HCT116 (cell line): Measurements from ENCODE around the gene BIRC6. TPM values are rescaled to one million over a fixed set of nuclear protein-coding genes. Genes with fewer than 3 reads are reported as not detected.

Source experiments
- ATAC-seq: fragments of 200-7000 bp; cut with Tn5 transposase; 2 replicates; pipeline ENCODE4 v1.9.1; 2020; ENCODE audit warnings: mild to moderate bottlenecking, moderate library complexity
- BruUV-seq: library from RNA; stranded (reverse); fragments of 400-500 nt; replicated peaks from 2 replicates; lab custom pipeline; 2021; lab: Mats Ljungman, UMichigan
- CTCF ChIA-PET: fragments of 300-600 bp; sonication (Branson Sonifier 250); formaldehyde crosslinking; loops from one replicate; lab custom pipeline; 2021; ENCODE audit warnings: antibody characterized with exemption; lab: Charles Lee
- POLR2A ChIA-PET: fragments of 300-600, 350-600 bp; sonication (Branson Sonifier 250); formaldehyde crosslinking; loops from one replicate; lab custom pipeline; 2021; ENCODE audit warnings: antibody characterized with exemption; lab: Charles Lee
- RAD21 ChIA-PET, 2 experiments: fragments of 300-600 bp; sonication (Branson Sonifier 250); formaldehyde crosslinking; loops; one replicate each; lab custom pipeline; 2023; ENCODE audit warnings: low total read pairs in 2 of 2; ENCODE audit not compliant: uncharacterized antibody in 2 of 2, unreplicated experiment in 2 of 2, low non-redundant PET in 1 of 2; lab: Charles Lee
- DNase-seq: peaks from one replicate; pipeline ENCODE4 v3.0.0-alpha.2; 2010; ENCODE audit warnings: low read depth, low spot score
- H2AFZ ChIP-seq: fragments of 200-600 bp; shearing (Covaris generic), sonication (generic); 2 replicates; pipeline ENCODE4 v1.6.1; 2017; ENCODE audit warnings: low read depth, mixed run types, mixed read lengths, antibody characterized with exemption, low read length; ENCODE audit not compliant: poor library complexity, severe bottlenecking
- H3K27ac ChIP-seq: 2 replicates; pipeline ENCODE4 v1.5.1; 2012; ENCODE audit warnings: low read depth, low read length
- H3K27me3 ChIP-seq: fragments of 200-600 bp; sonication (generic); 2 replicates; pipeline ENCODE4 v1.6.1; 2016; ENCODE audit warnings: mixed run types, low read length, mixed read lengths; ENCODE audit not compliant: insufficient read depth
- H3K36me3 ChIP-seq, 2 experiments: fragments of 200-500 bp in 1 of 2; fragments of 200-600 bp in 1 of 2; sonication (Bioruptor generic) in 1 of 2; sonication (generic) in 1 of 2; 2 replicates each; pipeline versions ENCODE4 v1.5.1 to v1.6.1; 2014 to 2016; ENCODE audit warnings: low read length in 2 of 2, inconsistent platforms in 1 of 2, mixed read lengths in 1 of 2, mixed run types in 1 of 2; ENCODE audit not compliant: insufficient read depth in 2 of 2, control insufficient read depth in 1 of 2
- H3K4me1 ChIP-seq, 2 experiments: fragments of 200-600 bp in 1 of 2; sonication (generic) in 1 of 2; 2 replicates each; pipeline versions ENCODE4 v1.5.1 to v1.6.1; 2012 to 2017; ENCODE audit warnings: low read length in 2 of 2, inconsistent platforms in 1 of 2, mild to moderate bottlenecking in 1 of 2, mixed read lengths in 1 of 2, mixed run types in 1 of 2, moderate library complexity in 1 of 2; ENCODE audit not compliant: insufficient read depth in 2 of 2, control insufficient read depth in 1 of 2
- H3K4me2 ChIP-seq: fragments of 200-600 bp; sonication (generic); 2 replicates; pipeline ENCODE4 v1.6.1; 2017; ENCODE audit warnings: mixed run types, low read length, mixed read lengths
- H3K4me3 ChIP-seq, 2 experiments: fragments of 200-600 bp in 1 of 2; sonication (generic) in 1 of 2; replicated peaks in 1 of 2; 2 replicates each; pipeline ENCODE4 v1.5.1; 2011 to 2016; ENCODE audit warnings: low read length in 2 of 2, control low read depth in 1 of 2, low read depth in 1 of 2, mild to moderate bottlenecking in 1 of 2, mixed read lengths in 1 of 2, mixed run types in 1 of 2
- H3K79me2 ChIP-seq: fragments of 200-600 bp; sonication (generic); 2 replicates; pipeline ENCODE4 v1.6.1; 2017; ENCODE audit warnings: mild to moderate bottlenecking, mixed run types, low read length, moderate library complexity, mixed read lengths; ENCODE audit not compliant: insufficient read depth
- H3K9ac ChIP-seq: fragments of 200-600 bp; sonication (generic); 2 replicates; pipeline ENCODE4 v1.6.1; 2016; ENCODE audit warnings: low read length, mixed read lengths
- H3K9me2 ChIP-seq: fragments of 200-600 bp; sonication (generic), shearing (Covaris generic); 2 replicates; pipeline ENCODE4 v1.6.1; 2017; ENCODE audit warnings: mixed run types, mild to moderate bottlenecking, moderate library complexity; ENCODE audit not compliant: insufficient read depth
- H3K9me3 ChIP-seq, 2 experiments: fragments of 200-500 bp in 1 of 2; fragments of 200-600 bp in 1 of 2; sonication (Bioruptor generic) in 1 of 2; sonication (generic) in 1 of 2; 2 replicates each; pipeline ENCODE4 v1.6.1; 2014 to 2017; ENCODE audit warnings: low read length in 2 of 2, mixed read lengths in 2 of 2, inconsistent platforms in 1 of 2, low read depth in 1 of 2, mild to moderate bottlenecking in 1 of 2, mixed run types in 1 of 2, moderate library complexity in 1 of 2; ENCODE audit not compliant: control insufficient read depth in 1 of 2, insufficient read depth in 1 of 2
- H4K20me1 ChIP-seq: fragments of 200-600 bp; sonication (generic), shearing (Covaris generic); 2 replicates; pipeline ENCODE4 v1.6.1; 2017; ENCODE audit warnings: mixed run types, mild to moderate bottlenecking, moderate library complexity; ENCODE audit not compliant: insufficient read depth
- CEBPB ChIP-seq: IDR thresholded peaks from 2 replicates; pipeline ENCODE4 v1.6.1; 2012; ENCODE audit warnings: low read depth
- EGR1 ChIP-seq: IDR thresholded peaks from 2 replicates; pipeline ENCODE4 v1.6.1; 2012; ENCODE audit warnings: low read depth
- ELF1 ChIP-seq: IDR thresholded peaks from 2 replicates; pipeline ENCODE4 v1.6.1; 2012; ENCODE audit warnings: low read depth, borderline replicate concordance
- EZH2phosphoT487 ChIP-seq: fragments of 200-600 bp; IDR thresholded peaks from 2 replicates; pipeline ENCODE4 v1.6.1; 2018; ENCODE audit warnings: antibody characterized with exemption, borderline replicate concordance
- FOSL1 ChIP-seq: IDR thresholded peaks from 2 replicates; pipeline ENCODE4 v1.6.1; 2012; ENCODE audit warnings: low read depth
- POLR2A ChIP-seq: IDR thresholded peaks from 2 replicates; pipeline ENCODE4 v1.7.0; 2011; ENCODE audit warnings: borderline replicate concordance; ENCODE audit not compliant: insufficient read depth, insufficient read length; ENCODE audit errors: extremely low read depth
- SIN3A ChIP-seq: IDR thresholded peaks from 2 replicates; pipeline ENCODE4 v1.6.1; 2012; ENCODE audit warnings: low read depth
- SRF ChIP-seq: IDR thresholded peaks from 2 replicates; pipeline ENCODE4 v1.6.1; 2012; ENCODE audit warnings: low read depth
- TCF7L2 ChIP-seq: IDR thresholded peaks from 2 replicates; pipeline ENCODE4 v1.7.0; 2011; ENCODE audit warnings: borderline replicate concordance, inconsistent platforms; ENCODE audit not compliant: insufficient read depth, insufficient read length; ENCODE audit errors: extremely low read depth
- YY1 ChIP-seq: IDR thresholded peaks from 2 replicates; pipeline ENCODE4 v1.6.1; 2011; ENCODE audit warnings: low read length, low read depth, moderate library complexity, mild to moderate bottlenecking; ENCODE audit not compliant: insufficient replicate concordance; ENCODE audit errors: extremely low read depth
- ZFX ChIP-seq: fragments of 450-650 bp; IDR thresholded peaks from 2 replicates; pipeline ENCODE4 v1.6.1; 2017
- ZNF274 ChIP-seq: fragments of 200-500 bp; sonication (Bioruptor generic); IDR thresholded peaks from 2 replicates; pipeline ENCODE4 v1.6.1; 2014; ENCODE audit warnings: mild to moderate bottlenecking, low read depth, low read length, inconsistent platforms
- intact Hi-C: fragments of 100-400 bp; cut with micrococcal nuclease; formaldehyde crosslinking; loops from 2 replicates; pipeline ENCODE4 v1.10.0; 2022
- total RNA-seq: library from RNA; stranded (reverse); gene quantifications from one replicate; pipeline ENCODE4 v1.2.1, GENCODE V29; 2021; ENCODE audit not compliant: unreplicated experiment
- TF ChIP-seq, protein P1 (sequence below): IDR thresholded peaks from 2 replicates; pipeline ENCODE4 v1.6.1; 2011; ENCODE audit warnings: mild to moderate bottlenecking, low read length, moderate library complexity; ENCODE audit not compliant: insufficient replicate concordance; ENCODE audit errors: extremely low read depth

BIRC6 gene
- total RNA-seq, 1 experiment from 2014 or later, result 60.7 TPM

DNA sequence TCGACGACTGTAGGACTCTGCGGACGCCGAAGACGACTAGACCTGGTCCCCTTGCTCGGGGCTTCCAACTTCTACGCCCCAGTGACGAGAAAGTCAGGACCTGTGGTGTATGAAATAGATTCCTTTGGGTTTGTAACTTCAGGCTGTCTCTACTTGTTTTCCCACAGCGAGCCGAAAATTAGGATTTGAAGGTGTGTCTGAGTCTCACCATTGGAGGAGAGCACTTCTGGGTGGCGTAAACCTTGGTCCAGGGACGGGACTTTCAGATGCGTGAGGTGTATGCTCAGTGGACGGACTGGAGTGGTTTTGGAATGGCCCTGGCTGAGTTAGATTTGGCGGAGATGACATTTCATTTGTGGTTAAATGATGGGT is 1.3 kb downstream of the BIRC6 start:
- ChIA-PET POLR2A (no interaction called here), CTCF (no interaction called here), RAD21 (no interaction called here)
- ATAC-seq (no peak), DNase-seq (peak; percentile 6)
- H3K9me3 ChIP-seq, result no peaks in the 10 kb centered on the region
- H3K36me3 ChIP-seq, result peaks cover 2 to 11% of the 10 kb centered on the region in 2 experiments; a peak in 1 of 4 replicates
- H3K4me1 ChIP-seq, result peaks cover 9 to 27% of the 10 kb centered on the region in 2 experiments; a peak in 3 of 4 replicates
- no peaks in the 10 kb centered on the region for H3K9me2 ChIP-seq
- H4K20me1 ChIP-seq, result peaks cover 5% of the 10 kb centered on the region; the same call in 1 of the 2 replicates
- intact Hi-C loops, result no loop called here
- peak overlapping the region; percentile 27; the same call in 1 of the 2 replicates for H3K27ac ChIP-seq
- H2AFZ ChIP-seq, result no peak overlapping the region
- BruUV-seq, result TSS peak; percentile 51
- H3K4me3 ChIP-seq, result peak overlapping the region; percentile 80 to 96
- H3K79me2 ChIP-seq, result peaks cover 58% of the 10 kb centered on the region
- H3K4me2 ChIP-seq, result peak overlapping the region; percentile 85
- no peak for TF ChIP-seq EZH2phosphoT487
- no peak for TF ChIP-seq YY1
- TF ChIP-seq SIN3A, result no peak
- TF ChIP-seq ELF1, result no peak
- TF ChIP-seq FOSL1, result no peak
- no peak for TF ChIP-seq SRF
- TF ChIP-seq EGR1, result no peak
- TF ChIP-seq ZNF274, result no peak
- TF ChIP-seq ZFX, result no peak
- TF ChIP-seq, protein P1, sequence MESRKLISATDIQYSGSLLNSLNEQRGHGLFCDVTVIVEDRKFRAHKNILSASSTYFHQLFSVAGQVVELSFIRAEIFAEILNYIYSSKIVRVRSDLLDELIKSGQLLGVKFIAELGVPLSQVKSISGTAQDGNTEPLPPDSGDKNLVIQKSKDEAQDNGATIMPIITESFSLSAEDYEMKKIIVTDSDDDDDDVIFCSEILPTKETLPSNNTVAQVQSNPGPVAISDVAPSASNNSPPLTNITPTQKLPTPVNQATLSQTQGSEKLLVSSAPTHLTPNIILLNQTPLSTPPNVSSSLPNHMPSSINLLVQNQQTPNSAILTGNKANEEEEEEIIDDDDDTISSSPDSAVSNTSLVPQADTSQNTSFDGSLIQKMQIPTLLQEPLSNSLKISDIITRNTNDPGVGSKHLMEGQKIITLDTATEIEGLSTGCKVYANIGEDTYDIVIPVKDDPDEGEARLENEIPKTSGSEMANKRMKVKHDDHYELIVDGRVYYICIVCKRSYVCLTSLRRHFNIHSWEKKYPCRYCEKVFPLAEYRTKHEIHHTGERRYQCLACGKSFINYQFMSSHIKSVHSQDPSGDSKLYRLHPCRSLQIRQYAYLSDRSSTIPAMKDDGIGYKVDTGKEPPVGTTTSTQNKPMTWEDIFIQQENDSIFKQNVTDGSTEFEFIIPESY, result no peak
- no peak for TF ChIP-seq CEBPB
- TF ChIP-seq TCF7L2, result no peak
- no peak for TF ChIP-seq POLR2A
- no peaks in the 10 kb centered on the region for H3K27me3 ChIP-seq
- H3K9ac ChIP-seq, result peak overlapping the region; percentile 50
